Measurements from ENCODE around the gene PRKAG2. TPM values are rescaled to one million over a fixed set of nuclear protein-coding genes. Genes with fewer than 3 reads are reported as not detected.

Gene PRKAG2
- polyA plus RNA-seq, 1 donor, result 38.3 TPM

GRCh38 chr7:151678227-151678604 is 198.7 kb downstream of the PRKAG2 start:
- no peak for DNase-seq

GRCh38 chr7:151677581-151678226 is 199.2 kb downstream of the PRKAG2 start:
- DNase-seq, result no peak

GRCh38 chr7:151676759-151677158 is 200.2 kb downstream of the PRKAG2 start:
- no peak for DNase-seq

- no peak for DNase-seq
Measured at GRCh38 chr7:151675196-151675920, 201.6 kb downstream of the PRKAG2 start.

- no peak for DNase-seq
Measured at GRCh38 chr7:151674161-151674920, 202.6 kb downstream of the PRKAG2 start.

GRCh38 chr7:151673216-151673615 is 203.7 kb downstream of the PRKAG2 start:
- DNase-seq, result no peak

- DNase-seq, result no peak
Measured at GRCh38 chr7:151672716-151673115, 204.2 kb downstream of the PRKAG2 start.

- no peak for DNase-seq
Measured at GRCh38 chr7:151671514-151671913, 205.4 kb downstream of the PRKAG2 start.

- no peak for DNase-seq
Measured at GRCh38 chr7:151669762-151670161, 207.2 kb downstream of the PRKAG2 start.

GRCh38 chr7:151666886-151667285 is 210.0 kb downstream of the PRKAG2 start:
- DNase-seq, result no peak

GRCh38 chr7:151665368-151665767 is 211.5 kb downstream of the PRKAG2 start:
- DNase-seq, result no peak

GRCh38 chr7:151664268-151664667 is 212.6 kb downstream of the PRKAG2 start:
- no peak for DNase-seq

- no peak for DNase-seq
Measured at GRCh38 chr7:151663382-151664100, 213.4 kb downstream of the PRKAG2 start.

- no peak for DNase-seq
Measured at GRCh38 chr7:151662251-151662826, 214.6 kb downstream of the PRKAG2 start.

- peak; percentile 55 for DNase-seq
Measured at GRCh38 chr7:151661587-151661986, 215.3 kb downstream of the PRKAG2 start.

- DNase-seq, result no peak
Measured at GRCh38 chr7:151660141-151660540, 216.8 kb downstream of the PRKAG2 start.

- no peak for DNase-seq
Measured at GRCh38 chr7:151659219-151659618, 217.7 kb downstream of the PRKAG2 start.

GRCh38 chr7:151658778-151659177 is 218.1 kb downstream of the PRKAG2 start:
- no peak for DNase-seq

GRCh38 chr7:151657173-151657572 is 219.7 kb downstream of the PRKAG2 start:
- no peak for DNase-seq

GRCh38 chr7:151655555-151655954 is 221.4 kb downstream of the PRKAG2 start:
- no peak for DNase-seq

GRCh38 chr7:151652111-151652510 is 224.8 kb downstream of the PRKAG2 start:
- DNase-seq, result no peak

- DNase-seq, result no peak
Measured at GRCh38 chr7:151650161-151650560, 226.8 kb downstream of the PRKAG2 start.
